ENCODE measurements around the gene HPCAL1. TPM values are rescaled to one million over a fixed set of nuclear protein-coding genes. Genes with fewer than 3 reads are reported as not detected.

The HPCAL1 gene
- total and polyA plus RNA-seq, 2 experiments from 2014 or later = 58.9 to 65.4 TPM

GRCh38 chr2:10312437-10312957 lies 9.8 kb downstream of the HPCAL1 start:
- no peaks in the 10 kb centered on the region for H3K9me3 ChIP-seq (ENCODE audit: low read depth)
- peaks cover 14% of the 10 kb centered on the region for H3K4me1 ChIP-seq (ENCODE audit: insufficient read depth)
- in situ Hi-C loops (cut with MboI) = no loop called here
- no peaks in the 10 kb centered on the region for H3K36me3 ChIP-seq (ENCODE audit: low read depth)
- no peak overlapping the region for H2AFZ ChIP-seq
- H3K9ac ChIP-seq = no peak overlapping the region
- H3F3A ChIP-seq (ENCODE audit: insufficient read depth) = peaks cover 14% of the 10 kb centered on the region
- 98 to 99% methylated on average over 5 of the region's 5 CpGs for WGBS, 2 experiments (ENCODE audit: low coverage in 1 of 2, low lambda C conversion rate in 2 of 2, missing lambda C conversion rate in 2 of 2)
- H3K27ac ChIP-seq = no peak overlapping the region
- H3K79me2 ChIP-seq (ENCODE audit: insufficient read depth) = peaks cover 90% of the 10 kb centered on the region
- no peaks in the 10 kb centered on the region for H3K27me3 ChIP-seq (replicated peaks; ENCODE audit: insufficient read depth)
- no peak overlapping the region for H3K4me3 ChIP-seq
- no peaks in the 10 kb centered on the region; the same call in 1 of the 2 replicates for H4K20me1 ChIP-seq (ENCODE audit: insufficient read depth)
- 0 out of 2 replicates have a peak, but pooled peaks cover 3% of the 10 kb centered on the region for H3K9me2 ChIP-seq (ENCODE audit: insufficient read depth)
- no peak for TF ChIP-seq EZH2phosphoT487 (IDR thresholded peaks at IDR 0.05; ENCODE audit: insufficient read depth, low read depth)
- no peak for DNase-seq
- no peak overlapping the region for H3K4me2 ChIP-seq (ENCODE audit: unreplicated experiment)

- H3K4me1 ChIP-seq (ENCODE audit: insufficient read depth) = peaks cover 14% of the 10 kb centered on the region
- H2AFZ ChIP-seq = peak overlapping the region; percentile 50
- H3K9me2 ChIP-seq (ENCODE audit: insufficient read depth) = 0 out of 2 replicates have a peak, but pooled peaks cover 3% of the 10 kb centered on the region
- peak; percentile 88 for DNase-seq
- no peaks in the 10 kb centered on the region; the same call in 1 of the 2 replicates for H4K20me1 ChIP-seq (ENCODE audit: insufficient read depth)
- peaks cover 85% of the 10 kb centered on the region for H3K79me2 ChIP-seq (ENCODE audit: insufficient read depth)
- peak overlapping the region; percentile 53 for H3K9ac ChIP-seq
- peaks cover 14% of the 10 kb centered on the region for H3F3A ChIP-seq (ENCODE audit: insufficient read depth)
- in situ Hi-C loops (cut with MboI) = no loop called here
- no peaks in the 10 kb centered on the region for H3K36me3 ChIP-seq (ENCODE audit: low read depth)
- no peaks in the 10 kb centered on the region for H3K9me3 ChIP-seq (ENCODE audit: low read depth)
- TF ChIP-seq EZH2phosphoT487 (IDR thresholded peaks at IDR 0.05; ENCODE audit: insufficient read depth, low read depth) (no peak), EZH2 (IDR thresholded peaks at IDR 0.05; ENCODE audit: insufficient read depth, poor library complexity, severe bottlenecking) (no peak)
- H3K27ac ChIP-seq = peak overlapping the region; percentile 59
- no peak overlapping the region for H3K4me3 ChIP-seq
- WGBS, 2 experiments (ENCODE audit: low coverage in 1 of 2, low lambda C conversion rate in 2 of 2, missing lambda C conversion rate in 2 of 2) = 13 to 18% methylated on average over 6 of the region's 6 CpGs
- peak overlapping the region; percentile 26 for H3K4me2 ChIP-seq (ENCODE audit: unreplicated experiment)
- H3K27me3 ChIP-seq (replicated peaks; ENCODE audit: insufficient read depth) = no peaks in the 10 kb centered on the region
These were observed 13.6 kb downstream of the HPCAL1 start for GRCh38 chr2:10316336-10316735.

- no peaks in the 10 kb centered on the region; the same call in 1 of the 2 replicates for H4K20me1 ChIP-seq (ENCODE audit: insufficient read depth)
- H3K4me2 ChIP-seq (ENCODE audit: unreplicated experiment) = peak overlapping the region; percentile 26
- WGBS, 2 experiments (ENCODE audit: low coverage in 1 of 2, low lambda C conversion rate in 2 of 2, missing lambda C conversion rate in 2 of 2) = 81 to 84% methylated on average over 7 of the region's 7 CpGs
- 0 out of 2 replicates have a peak, but pooled peaks cover 2% of the 10 kb centered on the region for H3K9me2 ChIP-seq (ENCODE audit: insufficient read depth)
- TF ChIP-seq EZH2phosphoT487 (IDR thresholded peaks at IDR 0.05; ENCODE audit: insufficient read depth, low read depth) (no peak), EZH2 (IDR thresholded peaks at IDR 0.05; ENCODE audit: insufficient read depth, poor library complexity, severe bottlenecking) (no peak)
- peaks cover 84% of the 10 kb centered on the region for H3K79me2 ChIP-seq (ENCODE audit: insufficient read depth)
- no peaks in the 10 kb centered on the region for H3K27me3 ChIP-seq (replicated peaks; ENCODE audit: insufficient read depth)
- no peak for DNase-seq
- H3K9me3 ChIP-seq (ENCODE audit: low read depth) = no peaks in the 10 kb centered on the region
- H3K4me1 ChIP-seq (ENCODE audit: insufficient read depth) = peaks cover 14% of the 10 kb centered on the region
- peaks cover 14% of the 10 kb centered on the region for H3F3A ChIP-seq (ENCODE audit: insufficient read depth)
- H2AFZ ChIP-seq = peak overlapping the region; percentile 50; the same call in 1 of the 2 replicates
- H3K27ac ChIP-seq = peak overlapping the region; percentile 59
- no peak overlapping the region for H3K4me3 ChIP-seq
- in situ Hi-C loops (cut with MboI) = no loop called here
- H3K36me3 ChIP-seq (ENCODE audit: low read depth) = no peaks in the 10 kb centered on the region
- peak overlapping the region; percentile 53 for H3K9ac ChIP-seq
These were observed 14.2 kb downstream of the HPCAL1 start for GRCh38 chr2:10316860-10317259.

GRCh38 chr2:10317646-10318045 lies 14.9 kb downstream of the HPCAL1 start:
- no peak for DNase-seq
- TF ChIP-seq EZH2 (IDR thresholded peaks at IDR 0.05; ENCODE audit: insufficient read depth, poor library complexity, severe bottlenecking) = no peak
- TF ChIP-seq EZH2phosphoT487 (IDR thresholded peaks at IDR 0.05; ENCODE audit: insufficient read depth, low read depth) = no peak
- no peaks in the 10 kb centered on the region for H3K9me3 ChIP-seq (ENCODE audit: low read depth)
- no peak overlapping the region for H3K4me2 ChIP-seq (ENCODE audit: unreplicated experiment)
- no peak overlapping the region for H2AFZ ChIP-seq
- H3K36me3 ChIP-seq (ENCODE audit: low read depth) = no peaks in the 10 kb centered on the region
- no peaks in the 10 kb centered on the region for H3K9me2 ChIP-seq (ENCODE audit: insufficient read depth)
- H3F3A ChIP-seq (ENCODE audit: insufficient read depth) = peaks cover 14% of the 10 kb centered on the region
- H3K79me2 ChIP-seq (ENCODE audit: insufficient read depth) = peaks cover 83% of the 10 kb centered on the region
- in situ Hi-C loops (cut with MboI) = no loop called here
- no peaks in the 10 kb centered on the region for H3K27me3 ChIP-seq (replicated peaks; ENCODE audit: insufficient read depth)
- H3K4me3 ChIP-seq = no peak overlapping the region
- peaks cover 14% of the 10 kb centered on the region for H3K4me1 ChIP-seq (ENCODE audit: insufficient read depth)
- H3K9ac ChIP-seq = no peak overlapping the region
- H4K20me1 ChIP-seq (ENCODE audit: insufficient read depth) = no peaks in the 10 kb centered on the region
- H3K27ac ChIP-seq = no peak overlapping the region
- 72 to 75% methylated on average over 5 of the region's 5 CpGs for WGBS, 2 experiments (ENCODE audit: low coverage in 1 of 2, low lambda C conversion rate in 2 of 2, missing lambda C conversion rate in 2 of 2)
